ENCODE measurements around the gene AMPH.

AMPH gene

DNA sequence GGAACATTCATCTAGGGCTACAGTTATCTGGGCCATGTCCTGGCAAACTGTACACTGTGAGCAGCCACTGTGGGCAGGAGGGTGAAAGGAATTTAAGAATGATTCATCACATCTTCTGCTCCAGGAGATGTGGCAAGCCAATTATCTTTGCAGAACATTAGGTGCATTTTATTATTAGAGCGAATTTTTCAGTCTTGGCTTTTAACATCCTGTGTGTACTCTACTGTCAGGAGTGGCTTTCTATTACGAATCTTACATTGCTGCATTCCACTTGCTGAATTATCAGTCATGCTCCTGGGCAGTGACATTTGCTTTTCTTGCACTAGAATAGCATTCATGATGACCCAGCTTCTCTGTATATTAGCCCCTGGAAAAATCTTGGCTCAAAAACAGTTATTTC lies 248.5 kb downstream of the AMPH start:
- no peak for TF ChIP-seq CTCF (IDR thresholded peaks at IDR 0.05; ENCODE audit: low read depth, low read length)
- H3K4me3 ChIP-seq (replicated peaks in 1 of 2; ENCODE audit: low read depth in 2 of 2, low read length in 2 of 2) = no peak overlapping the region
- peak; percentile 56 to 59 for DNase-seq (ENCODE audit: low read depth in 2 of 2)

DNA sequence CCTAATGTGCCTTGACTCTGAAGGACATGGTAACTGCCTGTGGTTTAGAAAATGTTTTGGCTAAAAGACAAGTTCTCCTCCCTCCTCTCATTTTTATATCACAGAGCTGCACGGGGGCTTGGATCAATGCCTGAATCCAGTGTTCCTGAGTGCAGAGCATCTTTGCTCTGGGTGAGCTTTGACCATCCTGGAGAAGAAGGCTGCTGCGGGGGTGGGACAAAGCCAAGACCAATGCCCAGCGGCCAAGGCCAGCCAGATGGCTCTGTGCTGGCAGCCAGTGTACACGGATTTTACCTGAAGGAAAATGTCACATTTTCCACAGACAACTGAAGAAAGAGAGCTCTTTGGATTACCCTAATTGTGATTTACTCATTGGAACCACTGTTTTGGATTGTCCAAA lies 255.7 kb downstream of the AMPH start:
- no peak overlapping the region for H3K4me3 ChIP-seq (replicated peaks in 1 of 2; ENCODE audit: low read depth in 2 of 2, low read length in 2 of 2)
- TF ChIP-seq CTCF (IDR thresholded peaks at IDR 0.05; ENCODE audit: low read depth, low read length) = no peak
- DNase-seq (ENCODE audit: low read depth in 2 of 2) = no peak

GRCh38 chr7:38374507-38374906 lies 256.7 kb downstream of the AMPH start:
- no peak overlapping the region for H3K4me3 ChIP-seq (replicated peaks in 1 of 2; ENCODE audit: low read depth in 2 of 2, low read length in 2 of 2)
- peak; percentile 62 to 63 for DNase-seq (ENCODE audit: low read depth in 2 of 2)
- TF ChIP-seq CTCF (IDR thresholded peaks at IDR 0.05; ENCODE audit: low read depth, low read length) = peak; percentile 63

- TF ChIP-seq CTCF (IDR thresholded peaks at IDR 0.05; ENCODE audit: low read depth, low read length) = no peak
Measured at GRCh38 chr7:38373155-38373554, 258.0 kb downstream of the AMPH start.

DNA sequence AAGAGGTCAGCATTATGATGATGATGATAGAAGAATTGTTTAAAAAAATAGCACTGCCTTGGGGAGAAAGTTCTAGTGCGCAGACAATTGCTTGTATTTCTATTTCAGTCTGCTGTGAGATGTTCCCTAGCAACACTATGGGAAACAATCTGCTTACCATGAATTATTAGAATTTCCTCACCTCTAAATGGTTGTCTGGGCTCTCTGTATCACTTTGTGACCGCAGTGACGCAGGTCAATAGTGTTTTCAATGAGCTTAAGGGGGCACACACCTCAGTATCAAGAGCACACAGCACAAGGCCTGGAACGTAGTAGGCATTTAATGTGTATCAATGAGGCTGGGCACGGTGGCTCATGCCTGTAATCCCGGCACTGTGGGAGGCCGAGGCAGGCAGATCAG lies 258.9 kb downstream of the AMPH start:
- no peak for TF ChIP-seq CTCF (IDR thresholded peaks at IDR 0.05; ENCODE audit: low read depth, low read length)
- DNase-seq (ENCODE audit: low read depth in 2 of 2) = no peak
- H3K4me3 ChIP-seq (replicated peaks in 1 of 2; ENCODE audit: low read depth in 2 of 2, low read length in 2 of 2) = no peak overlapping the region

More at GRCh38 chr7:38373155-38373554, 258.0 kb downstream of the AMPH start:
- no peak overlapping the region for H3K4me3 ChIP-seq (replicated peaks in 1 of 2; ENCODE audit: low read depth in 2 of 2, low read length in 2 of 2)
- DNase-seq (ENCODE audit: low read depth in 2 of 2) = peak in 1 of 2 donors; percentile 15

DNA sequence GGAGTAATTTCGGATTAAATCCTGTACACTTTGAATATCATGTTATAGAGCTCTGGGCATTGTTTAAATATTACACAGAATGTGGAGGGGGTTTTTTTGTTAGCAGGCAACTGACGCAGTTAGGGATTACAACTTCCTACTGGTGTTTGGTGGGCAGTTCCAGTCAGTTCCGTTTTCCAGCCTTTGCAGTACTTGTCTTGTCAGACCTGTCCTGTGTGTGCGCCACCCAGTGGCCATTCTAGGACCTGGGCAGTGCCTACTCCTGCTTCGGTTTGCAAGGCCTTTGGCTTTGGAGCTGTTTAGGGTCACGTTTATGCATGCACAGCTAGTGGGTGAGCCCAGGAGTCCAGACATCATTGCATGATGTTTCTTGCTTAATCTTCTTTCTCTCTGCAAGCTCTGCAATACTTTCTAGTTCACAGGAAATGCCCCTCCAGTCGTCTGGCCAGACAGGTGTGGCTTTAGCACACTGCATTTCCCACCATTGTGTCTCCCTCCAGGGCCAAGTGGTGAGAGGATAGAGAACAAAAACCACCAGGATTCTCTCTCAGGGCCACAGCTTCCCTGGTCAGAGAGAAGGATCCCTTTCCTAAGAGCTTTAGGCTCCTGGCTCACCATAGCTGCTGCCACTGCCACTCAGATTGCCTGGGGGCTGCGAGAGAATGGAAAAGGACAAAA lies 261.2 kb downstream of the AMPH start:
- H3K4me3 ChIP-seq (replicated peaks in 1 of 2; ENCODE audit: low read depth in 2 of 2, low read length in 2 of 2) = no peak overlapping the region
- peak; percentile 79 for TF ChIP-seq CTCF (IDR thresholded peaks at IDR 0.05; ENCODE audit: low read depth, low read length)
- peak; percentile 84 to 93 for DNase-seq (ENCODE audit: low read depth in 2 of 2)

DNA sequence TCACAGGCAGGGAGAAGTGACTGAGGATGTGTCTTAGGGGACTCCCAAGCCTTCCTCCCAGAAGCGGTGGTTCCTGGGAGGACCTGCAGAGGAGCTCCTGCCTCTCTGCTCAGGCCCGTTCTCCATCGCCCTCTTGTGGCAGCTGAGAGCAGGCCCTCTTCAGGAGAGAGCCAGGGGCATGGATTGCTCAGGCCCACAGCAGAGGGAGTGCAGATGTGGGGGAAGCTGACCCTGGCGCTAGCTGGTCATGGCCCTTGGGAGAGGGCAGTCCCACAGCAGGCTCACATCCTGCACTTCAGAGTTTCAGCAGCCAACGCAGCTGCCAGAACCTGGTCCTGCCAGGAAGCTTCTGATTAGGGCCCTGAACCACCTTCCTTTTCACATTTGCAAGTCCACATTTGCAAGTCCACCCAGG lies 263.0 kb downstream of the AMPH start:
- peak; percentile 94 for TF ChIP-seq CTCF (IDR thresholded peaks at IDR 0.05; ENCODE audit: low read depth, low read length)
- DNase-seq (ENCODE audit: low read depth in 2 of 2) = peak; percentile 69 to 83
- H3K4me3 ChIP-seq (replicated peaks in 1 of 2; ENCODE audit: low read depth in 2 of 2, low read length in 2 of 2) = no peak overlapping the region
